COLO829 (cell line): Measurements from ENCODE around the gene TCP1.
"Not testable (repeated sequence)": the region's sequence is repeated elsewhere in the genome, so short reads cannot be mapped to it uniquely, and the experiment has no call there.

ENCODE experiments used
- DNase-seq: peaks from one replicate; pipeline ENCODE4 v3.0.0; 2012; ENCODE audit warnings: low spot score

The TCP1 gene

GRCh38 chr6:159817951-159818739, 28.7 kb upstream of the TCP1 start:
- no peak for DNase-seq

- DNase-seq = not testable (repeated sequence)
Observed at GRCh38 chr6:159816775-159817174, 27.4 kb upstream of the TCP1 start.

- DNase-seq = no peak
Observed at GRCh38 chr6:159815410-159815809, 26.0 kb upstream of the TCP1 start.

GRCh38 chr6:159813781-159814180, 24.4 kb upstream of the TCP1 start:
- no peak for DNase-seq

- DNase-seq = no peak
Observed at GRCh38 chr6:159809149-159809548, 19.7 kb upstream of the TCP1 start.

- DNase-seq = no peak
Observed at GRCh38 chr6:159808647-159809046, 19.2 kb upstream of the TCP1 start.

- peak; percentile 57 for DNase-seq
Observed at GRCh38 chr6:159807150-159807858, 17.9 kb upstream of the TCP1 start.

GRCh38 chr6:159806021-159806458, 16.6 kb upstream of the TCP1 start:
- no peak for DNase-seq

- no peak for DNase-seq
Observed at GRCh38 chr6:159805440-159806020, 16.1 kb upstream of the TCP1 start.

- DNase-seq = no peak
Observed at GRCh38 chr6:159804504-159804903, 15.1 kb upstream of the TCP1 start.

- no peak for DNase-seq
Observed at GRCh38 chr6:159801935-159802334, 12.5 kb upstream of the TCP1 start.

- DNase-seq = no peak
Observed at GRCh38 chr6:159800141-159800865, 10.9 kb upstream of the TCP1 start, which contains the start of gene PNLDC1. TSS of gene PNLDC1 (plus strand) at chr6:159800276. CDS start at chr6:159800308, 32 bp downstream.

- no peak for DNase-seq
Observed at GRCh38 chr6:159797554-159797953, 8.2 kb upstream of the TCP1 start.

GRCh38 chr6:159794976-159795375, 5.6 kb upstream of the TCP1 start:
- DNase-seq = not testable (repeated sequence)

- no peak for DNase-seq
Observed at GRCh38 chr6:159790956-159791598, 1.7 kb upstream of the TCP1 start.

- peak; percentile 88 for DNase-seq
Observed at GRCh38 chr6:159790149-159790955, 950 bp upstream of the TCP1 start, which contains the start of gene MRPL18. TSS of gene MRPL18 (plus strand) at chr6:159790467. CDS start at chr6:159790588, 121 bp downstream.

- peak; percentile 28 for DNase-seq
Observed at GRCh38 chr6:159788753-159789376, 537 bp downstream of the TCP1 start.

- no peak for DNase-seq
Observed at GRCh38 chr6:159788276-159788675, 1.1 kb downstream of the TCP1 start.

GRCh38 chr6:159778542-159779103, 10.8 kb downstream of the TCP1 start:
- no peak for DNase-seq

GRCh38 chr6:159778131-159778530, 11.3 kb downstream of the TCP1 start:
- DNase-seq = no peak
